HG03520 (cell line): Measurements from ENCODE around the gene WNT3A.
A peak's percentile ranks its signal among the peaks of the same experiment; 100 is the strongest.

Source experiments
- ATAC-seq: cut with Tn5 transposase; IDR thresholded peaks from one replicate; pipeline ENCODE4 v1.9.1; 2021; ENCODE audit warnings: mild to moderate bottlenecking, moderate library complexity; ENCODE audit not compliant: unreplicated experiment

WNT3A gene

DNA sequence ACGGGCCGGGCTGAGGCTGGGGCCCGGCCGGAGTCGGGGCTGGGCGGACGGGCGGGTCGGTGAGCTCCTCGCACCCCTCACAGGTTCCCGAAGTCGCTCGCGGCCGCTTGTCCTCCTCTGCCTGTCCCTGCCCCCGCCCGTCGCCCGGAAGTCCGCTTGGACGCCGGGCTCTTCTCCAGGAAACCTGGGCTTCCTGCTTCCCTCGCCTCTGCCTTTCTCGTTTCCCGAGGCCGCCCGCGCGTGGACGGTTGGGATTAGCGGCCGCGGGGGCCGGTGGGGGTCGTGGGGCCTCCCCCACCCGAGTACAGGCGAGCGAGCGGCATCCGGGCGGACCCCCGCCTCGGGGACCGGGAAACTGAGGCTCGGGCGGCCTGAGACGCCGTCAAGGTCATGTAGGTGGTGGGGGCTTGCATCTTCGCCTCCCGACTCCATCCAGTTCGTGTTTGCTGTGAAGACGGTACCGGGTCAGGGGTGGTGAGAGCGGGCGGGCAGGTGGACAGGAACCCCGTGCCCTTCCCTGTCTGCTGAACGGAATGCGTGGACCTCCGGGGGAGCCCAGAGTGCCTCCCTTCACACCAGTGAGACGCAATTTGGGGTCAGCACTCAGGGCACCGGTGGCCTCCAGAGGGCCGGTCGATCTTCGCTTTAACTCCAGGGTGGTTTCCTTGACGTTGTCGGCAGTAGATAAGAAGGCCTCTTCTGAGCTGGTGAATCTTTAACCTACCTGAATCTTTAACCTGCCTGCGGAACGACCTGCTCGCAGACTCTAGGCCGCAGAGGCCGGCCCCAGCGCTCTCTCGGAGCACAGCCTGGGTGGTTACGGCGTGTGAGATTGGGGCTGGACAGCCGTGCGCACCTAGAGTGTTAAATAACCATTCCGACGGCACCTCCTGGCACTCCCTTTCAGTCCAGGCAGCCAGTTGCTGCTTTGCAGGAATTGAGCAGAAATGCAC, 76.4 kb downstream of the WNT3A start:
- peak; percentile 0 for ATAC-seq

DNA sequence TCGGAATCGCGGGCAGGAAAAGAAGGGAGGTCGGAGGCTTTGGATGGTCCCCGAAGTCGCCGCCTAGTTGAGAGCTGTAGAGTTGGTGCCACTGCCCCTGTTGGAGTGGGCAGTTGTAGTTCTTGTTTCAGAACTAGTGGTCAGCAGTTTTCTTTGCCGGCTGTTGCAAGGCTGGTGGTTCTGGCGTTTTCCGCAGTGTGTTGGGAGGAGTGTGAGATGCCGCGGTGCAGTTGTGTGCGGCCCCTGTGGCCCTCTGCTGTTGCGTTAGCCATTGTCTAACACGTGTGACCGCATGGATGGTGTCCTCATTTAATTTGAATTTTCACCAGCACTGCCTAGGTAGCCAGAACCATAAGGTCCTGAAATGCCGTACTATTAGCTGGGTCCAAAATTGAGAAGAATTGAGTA, 77.1 kb downstream of the WNT3A start:
- ATAC-seq, result no peak

GRCh38 chr1:228084325-228084724, 77.5 kb downstream of the WNT3A start:
- ATAC-seq, result no peak

- no peak for ATAC-seq
Observed at GRCh38 chr1:228084797-228085196, 78.0 kb downstream of the WNT3A start.

DNA sequence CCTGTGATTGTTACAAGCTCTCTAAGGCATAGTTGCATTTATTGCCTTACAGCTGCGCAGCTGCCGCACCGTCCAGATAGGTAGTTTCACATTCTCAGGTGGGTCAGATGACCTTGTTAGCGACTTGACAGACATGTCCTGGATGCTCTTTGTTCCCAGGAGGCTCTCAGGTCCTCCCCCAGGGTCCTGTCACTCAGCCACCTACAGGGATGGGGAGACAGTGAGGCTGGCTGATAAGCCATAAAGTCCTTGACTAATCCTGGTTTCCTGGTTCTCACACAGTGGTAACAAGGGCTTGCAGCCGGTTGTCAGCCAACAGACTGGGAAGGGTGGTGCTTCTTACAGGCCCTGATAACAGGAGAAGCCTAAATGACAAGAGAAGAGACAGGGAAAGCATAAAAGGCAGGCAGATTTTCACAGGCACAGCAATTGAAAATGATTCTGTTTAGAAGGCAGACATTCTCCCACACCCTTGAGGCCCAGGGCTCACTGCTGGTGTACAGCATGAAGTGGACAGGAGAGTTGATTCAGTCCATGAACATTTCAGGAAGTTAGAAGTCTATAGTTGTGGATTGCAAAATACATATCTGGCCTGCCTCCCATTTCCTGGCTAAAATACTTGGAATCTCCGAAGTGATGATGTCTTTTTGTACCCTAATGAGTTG, 78.6 kb downstream of the WNT3A start:
- ATAC-seq, result no peak

DNA sequence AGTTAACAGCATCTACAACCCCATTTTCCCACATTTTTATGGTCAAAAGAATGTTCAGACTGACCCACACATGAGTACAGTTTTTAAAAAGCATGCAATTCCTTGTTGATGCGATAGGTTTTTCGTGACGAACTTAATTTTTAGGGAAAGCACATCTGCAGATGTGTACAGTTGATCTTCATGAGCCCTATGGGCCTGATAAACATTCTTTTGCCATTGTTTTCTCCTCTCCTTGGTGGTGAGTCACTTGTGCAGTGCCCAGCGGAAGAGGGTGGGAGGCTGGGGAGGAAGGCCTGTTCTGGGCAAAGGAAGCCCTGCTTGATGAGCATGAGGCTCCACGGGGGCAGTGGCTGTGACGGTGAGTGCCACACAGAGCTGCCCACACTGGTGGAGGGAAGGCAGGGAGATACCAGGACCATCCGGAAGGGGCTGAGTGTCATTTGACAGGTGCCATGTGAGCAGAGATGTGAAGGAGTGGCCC, 81.0 kb downstream of the WNT3A start:
- ATAC-seq, result no peak

DNA sequence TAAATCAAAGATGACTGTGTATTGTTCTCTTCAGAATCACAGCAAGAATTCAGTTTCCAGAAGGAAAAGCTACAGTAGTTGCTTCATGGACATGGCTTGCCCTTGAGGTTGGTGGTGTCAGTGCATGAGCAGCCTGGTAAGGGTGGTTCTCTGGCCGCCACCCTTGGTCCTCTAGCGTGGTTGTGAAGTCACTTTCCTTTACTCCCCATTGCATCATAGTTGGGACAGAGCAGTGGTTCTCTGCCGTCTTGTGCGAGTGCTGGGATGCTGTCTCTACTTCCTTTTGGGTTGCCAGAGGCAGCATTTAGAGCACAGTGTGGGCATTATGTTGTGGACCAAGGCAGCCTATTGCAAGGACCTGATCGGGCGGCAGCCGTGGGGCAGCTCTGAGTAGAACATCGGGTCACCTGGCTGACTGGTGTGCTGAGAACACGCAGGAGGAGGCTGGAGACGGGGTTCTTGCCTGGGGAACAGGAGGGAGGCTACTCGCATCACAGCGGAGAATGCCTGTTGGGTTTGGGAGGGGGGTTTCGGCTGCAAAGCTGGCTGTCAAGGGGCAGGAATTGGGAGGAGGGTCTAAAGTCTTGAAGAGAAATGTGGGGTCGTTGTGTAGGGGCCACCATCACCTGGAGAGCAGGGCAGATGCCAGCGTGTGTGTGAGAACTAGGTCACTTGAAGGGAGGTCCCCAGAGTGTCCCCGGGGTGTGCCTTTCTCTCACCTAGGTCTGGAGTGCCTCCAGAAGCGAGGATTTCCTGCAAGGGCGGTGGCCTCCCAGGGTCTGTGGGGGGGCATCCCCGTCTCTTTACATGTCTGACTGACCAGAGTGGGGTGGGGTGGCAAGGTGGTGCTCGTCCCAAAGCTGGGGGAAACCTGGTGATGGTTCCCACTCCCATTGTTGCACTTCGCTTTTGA, 82.0 kb downstream of the WNT3A start:
- ATAC-seq, result no peak

- no peak for ATAC-seq
Observed at GRCh38 chr1:228089519-228090380, 83.0 kb downstream of the WNT3A start.

DNA sequence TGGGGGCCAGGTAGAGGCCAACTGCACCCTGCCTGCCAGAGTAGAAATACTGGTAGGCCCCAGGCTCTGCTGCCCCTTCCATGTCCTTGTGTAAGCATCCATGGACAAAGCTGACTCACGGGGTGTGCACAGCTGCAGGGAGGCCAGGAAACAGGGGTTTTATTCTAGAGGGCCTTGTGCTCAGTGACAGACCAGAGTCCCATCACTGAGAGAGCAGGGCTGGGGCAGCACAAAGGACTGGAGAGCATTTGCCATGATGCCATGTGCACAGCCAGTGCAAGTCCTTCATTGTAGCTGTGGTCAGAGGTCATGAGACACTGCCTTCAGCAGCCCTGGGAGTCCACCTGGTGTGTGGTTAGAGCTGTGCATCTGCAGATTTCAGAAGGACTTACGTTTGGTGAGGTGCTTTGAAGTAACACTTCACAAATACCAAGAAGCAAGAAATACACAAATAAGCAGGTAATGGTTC, 83.8 kb downstream of the WNT3A start:
- ATAC-seq, result no peak

DNA sequence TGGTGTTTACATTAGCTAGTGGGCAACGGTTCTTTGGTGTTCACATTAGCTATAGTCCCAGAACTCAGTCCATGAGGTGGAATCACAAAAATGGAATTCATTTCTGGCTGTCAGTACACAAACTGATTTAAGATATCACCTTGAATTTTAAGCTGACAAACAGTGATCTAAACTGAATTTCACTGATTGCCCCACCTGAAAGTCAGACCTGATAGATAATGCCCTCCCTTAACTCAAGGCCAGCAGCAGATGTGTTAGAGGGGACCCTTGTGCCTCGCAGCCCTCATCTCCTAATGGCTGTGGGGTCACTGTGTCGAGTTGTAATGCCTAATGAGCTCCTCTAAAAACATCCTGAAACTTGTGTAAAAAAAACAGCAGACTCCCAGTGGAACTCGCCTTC, 84.3 kb downstream of the WNT3A start:
- ATAC-seq, result no peak

DNA sequence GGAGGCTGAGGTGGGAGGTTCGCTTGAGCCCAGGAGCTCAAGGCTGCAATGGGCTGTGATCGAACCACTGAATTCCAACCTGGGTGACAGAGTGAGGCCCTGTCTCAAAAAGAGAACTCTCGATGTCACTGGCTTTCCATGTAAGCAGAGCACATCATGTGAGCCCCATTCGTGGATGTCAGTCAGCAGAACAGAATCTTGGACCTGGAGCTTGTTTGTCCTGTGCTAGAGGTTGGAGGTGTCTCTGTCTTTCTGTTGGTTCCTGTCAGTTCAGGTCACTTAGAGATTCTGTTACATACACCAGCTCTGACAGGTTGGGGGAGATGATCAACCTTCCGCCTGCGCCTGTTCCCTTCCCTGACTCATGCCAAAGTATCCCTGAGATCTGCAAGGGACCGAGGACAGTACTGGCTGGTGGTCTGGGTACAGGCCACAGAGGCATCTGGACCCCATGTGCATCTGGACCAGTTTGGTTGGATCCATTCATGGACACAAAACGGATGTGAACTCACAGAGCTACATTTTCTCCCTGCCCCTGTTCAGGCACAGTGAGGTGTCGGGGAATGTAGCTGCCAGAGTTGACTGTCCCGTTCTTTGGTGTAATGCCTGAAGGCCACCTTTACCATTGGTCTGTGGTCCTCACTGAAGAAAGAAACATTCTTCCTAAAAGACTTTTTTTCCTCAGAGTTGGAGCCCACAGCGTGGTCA, 85.7 kb downstream of the WNT3A start:
- ATAC-seq, result no peak

- no peak for ATAC-seq
Observed at GRCh38 chr1:228093050-228093906, 86.5 kb downstream of the WNT3A start.

DNA sequence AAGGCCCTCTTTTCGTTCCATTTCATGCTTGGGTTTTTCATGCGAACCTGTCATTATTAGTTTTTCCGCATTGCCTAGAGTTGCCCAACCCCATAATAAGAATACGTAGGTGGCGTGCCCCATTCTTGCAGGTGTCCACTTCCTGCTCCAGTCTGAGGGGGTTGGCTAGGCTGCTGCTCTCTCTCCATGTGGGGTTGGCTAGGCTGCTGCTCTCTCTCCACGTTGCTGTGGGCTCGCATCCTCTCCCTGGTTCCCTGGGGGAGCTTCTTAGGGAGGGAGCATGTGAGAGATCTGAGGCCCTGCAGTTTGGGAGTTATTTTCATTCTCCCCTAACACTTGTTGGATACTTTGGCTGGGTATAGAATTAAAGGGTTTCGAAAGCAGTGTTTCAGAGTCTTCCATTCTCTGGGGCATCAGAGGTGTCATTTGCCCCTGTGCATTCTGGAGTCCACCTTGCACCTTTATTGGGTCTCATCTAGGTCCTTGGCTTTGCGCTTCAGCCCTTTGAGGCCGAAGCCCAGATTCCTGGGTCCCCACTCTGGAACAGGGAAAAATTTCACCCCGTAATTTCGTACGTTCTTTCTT, 87.7 kb downstream of the WNT3A start:
- ATAC-seq, result no peak

DNA sequence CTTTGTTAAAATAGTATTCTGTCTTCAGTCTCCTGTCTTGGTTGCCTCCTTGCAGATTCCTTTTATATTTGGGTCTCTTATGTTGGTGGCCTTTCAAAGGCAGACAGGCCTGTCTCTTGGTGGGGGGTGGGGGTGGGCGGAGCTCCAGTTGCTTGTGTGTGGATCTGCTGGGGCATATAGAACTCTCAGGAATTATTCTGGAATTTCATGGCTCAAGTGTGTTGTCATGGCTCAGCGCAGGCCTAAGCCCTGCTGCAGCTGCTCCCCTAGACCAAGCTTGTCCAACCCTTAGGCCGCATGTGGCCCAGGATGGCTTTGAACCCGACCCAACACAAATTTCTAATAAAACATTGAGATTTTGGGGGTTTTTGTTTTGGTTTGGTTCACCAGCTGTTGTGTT, 88.4 kb downstream of the WNT3A start:
- no peak for ATAC-seq

DNA sequence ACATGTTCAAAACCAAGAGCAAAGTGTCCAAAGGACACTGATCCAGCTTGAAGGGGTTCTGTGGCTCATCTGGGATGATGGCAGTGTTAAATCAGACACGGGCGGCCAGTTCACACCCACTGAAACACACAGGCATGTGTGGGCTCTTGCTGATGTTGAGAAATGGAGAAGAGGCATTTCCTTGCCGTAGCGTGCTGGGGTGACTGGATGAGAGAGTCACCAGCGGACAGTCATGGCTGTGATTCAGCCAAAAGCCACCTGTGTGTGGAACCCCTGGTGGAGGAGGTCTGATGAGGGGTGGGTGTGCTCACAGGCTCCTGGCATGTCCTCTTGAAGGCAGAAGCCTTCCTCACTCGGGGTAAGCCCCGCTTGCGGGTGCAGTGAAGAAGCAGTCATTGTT, 89.1 kb downstream of the WNT3A start:
- no peak for ATAC-seq

- ATAC-seq, result no peak
Observed at GRCh38 chr1:228096416-228097332, 89.9 kb downstream of the WNT3A start.
